ENCODE measurements around the gene MBNL1.

- TF ChIP-seq POLR2A (IDR thresholded peaks at IDR 0.05; ENCODE audit: low read depth, low read length) (no peak), TAF1 (IDR thresholded peaks at IDR 0.05; ENCODE audit: low read depth, low read length) (no peak)
These were observed 40.3 kb downstream of the MBNL1 start for GRCh38 chr3:152309031-152309430.

Measured in GM12891 (cell line).